KMS-11 (cell line): Measurements from ENCODE around the gene KRTAP10-3.

Experiments used
- H2AFZ ChIP-seq: fragments of 200-600 bp; sonication (generic); 2 replicates; pipeline ENCODE4 v1.6.1; 2016; ENCODE audit warnings: antibody characterized with exemption, mixed run types, low read depth
- H3K27ac ChIP-seq: fragments of 200-600 bp; sonication (generic); 2 replicates; pipeline ENCODE4 v1.6.1; 2016; ENCODE audit warnings: mild to moderate bottlenecking, mixed run types
- H3K27me3 ChIP-seq: fragments of 200-600 bp; sonication (generic); 2 replicates; pipeline ENCODE4 v1.6.1; 2017; ENCODE audit warnings: mild to moderate bottlenecking, low read depth, mixed run types, moderate library complexity; ENCODE audit not compliant: insufficient read depth
- H3K36me3 ChIP-seq: fragments of 200-600 bp; sonication (generic); 2 replicates; pipeline ENCODE4 v1.6.1; 2017; ENCODE audit warnings: mild to moderate bottlenecking, mixed run types; ENCODE audit not compliant: insufficient read depth
- H3K4me1 ChIP-seq: fragments of 200-600 bp; sonication (generic); 2 replicates; pipeline ENCODE4 v1.6.1; 2016; ENCODE audit warnings: mild to moderate bottlenecking, low read depth, mixed run types; ENCODE audit not compliant: poor library complexity, severe bottlenecking
- H3K4me2 ChIP-seq: fragments of 200-600 bp; sonication (generic); 2 replicates; pipeline ENCODE4 v1.7.0; 2016; ENCODE audit warnings: mild to moderate bottlenecking, mixed run types
- H3K4me3 ChIP-seq: fragments of 200-600 bp; sonication (generic); IDR thresholded peaks from 2 replicates; pipeline ENCODE4 v1.6.1; 2017; ENCODE audit warnings: low read depth, low read length, mixed read lengths; ENCODE audit not compliant: insufficient read depth
- H3K79me2 ChIP-seq: fragments of 200-600 bp; sonication (generic); 2 replicates; pipeline ENCODE4 v1.6.1; 2016; ENCODE audit warnings: low read depth, mixed run types; ENCODE audit not compliant: insufficient read depth
- H3K9ac ChIP-seq: fragments of 200-600 bp; sonication (generic); 2 replicates; pipeline ENCODE4 v1.6.1; 2016; ENCODE audit warnings: mild to moderate bottlenecking, mixed run types
- H4K20me1 ChIP-seq: fragments of 200-600 bp; sonication (generic); 2 replicates; pipeline ENCODE4 v1.6.1; 2016; ENCODE audit warnings: mild to moderate bottlenecking, mixed run types; ENCODE audit not compliant: insufficient read depth
- CTCF ChIP-seq: fragments of 200-600 bp; sonication (generic); conservative IDR thresholded peaks from 2 replicates; pipeline ENCODE4 v1.6.1; 2017; ENCODE audit warnings: low read depth, mild to moderate bottlenecking, antibody characterized with exemption, low read length, moderate library complexity, mixed read lengths

The KRTAP10-3 gene

GRCh38 chr21:44521301-44521927, 37.2 kb downstream of the KRTAP10-3 start:
- no peak overlapping the region for H3K9ac ChIP-seq
- H3K27me3 ChIP-seq = peaks cover 44% of the 10 kb centered on the region; the same call in 1 of the 2 replicates
- no peak overlapping the region for H2AFZ ChIP-seq
- no peaks in the 10 kb centered on the region for H4K20me1 ChIP-seq
- no peak overlapping the region for H3K4me2 ChIP-seq
- no peaks in the 10 kb centered on the region for H3K36me3 ChIP-seq
- H3K27ac ChIP-seq = no peak overlapping the region
- no peak for TF ChIP-seq CTCF
- H3K79me2 ChIP-seq = no peaks in the 10 kb centered on the region
- no peak overlapping the region for H3K4me3 ChIP-seq
- H3K4me1 ChIP-seq = no peaks in the 10 kb centered on the region

GRCh38 chr21:44520326-44521300, 38.0 kb downstream of the KRTAP10-3 start:
- Histone ChIP-seq H3K27me3 (peaks cover 46% of the 10 kb centered on the region), H3K9ac (no peak overlapping the region), H2AFZ (no peak overlapping the region), H3K36me3 (no peaks in the 10 kb centered on the region), H4K20me1 (no peaks in the 10 kb centered on the region), H3K4me2 (no peak overlapping the region), H3K27ac (no peak overlapping the region), H3K4me1 (no peaks in the 10 kb centered on the region), H3K79me2 (no peaks in the 10 kb centered on the region), H3K4me3 (no peak overlapping the region)
- TF ChIP-seq CTCF = no peak

- H3K4me2 ChIP-seq = no peak overlapping the region
- H2AFZ ChIP-seq = no peak overlapping the region
- H3K4me3 ChIP-seq = no peak overlapping the region
- no peaks in the 10 kb centered on the region for H3K36me3 ChIP-seq
- H3K9ac ChIP-seq = no peak overlapping the region
- peaks cover 55% of the 10 kb centered on the region for H3K27me3 ChIP-seq
- no peaks in the 10 kb centered on the region for H3K4me1 ChIP-seq
- H3K27ac ChIP-seq = no peak overlapping the region
- H4K20me1 ChIP-seq = no peaks in the 10 kb centered on the region
- TF ChIP-seq CTCF = no peak
- no peaks in the 10 kb centered on the region for H3K79me2 ChIP-seq
Measured at GRCh38 chr21:44519346-44520325, 39.0 kb downstream of the KRTAP10-3 start.

- Histone ChIP-seq H3K27ac (no peak overlapping the region), H4K20me1 (no peaks in the 10 kb centered on the region), H3K4me3 (no peak overlapping the region), H3K4me2 (no peak overlapping the region), H3K79me2 (no peaks in the 10 kb centered on the region), H3K36me3 (no peaks in the 10 kb centered on the region), H3K27me3 (peaks cover 64% of the 10 kb centered on the region), H2AFZ (no peak overlapping the region), H3K9ac (no peak overlapping the region), H3K4me1 (no peaks in the 10 kb centered on the region)
- no peak for TF ChIP-seq CTCF
Measured at GRCh38 chr21:44518686-44519085, 39.9 kb downstream of the KRTAP10-3 start.
